WTC11 (cell line): ENCODE results near the gene MT2A.

Experiments used
- JAZF1 ChIP-seq: fragments of 250-450 bp; sonication (Bioruptor Pico); IDR thresholded peaks from 2 replicates; pipeline ENCODE4 v1.9.0; 2021; ENCODE audit warnings: moderate library complexity, mild to moderate bottlenecking, inconsistent platforms
- JUN ChIP-seq: sonication (generic); formaldehyde crosslinking; IDR thresholded peaks from 2 replicates; pipeline ENCODE4 v1.8.0; 2023; ENCODE audit warnings: mild to moderate bottlenecking, missing genetic modification reagents
- NR2C2 ChIP-seq: sonication (generic); formaldehyde crosslinking; IDR thresholded peaks from 2 replicates; pipeline ENCODE4 v1.8.0; 2022; ENCODE audit warnings: mild to moderate bottlenecking, missing genetic modification reagents
- SMAD3 ChIP-seq: sonication (generic); formaldehyde crosslinking; IDR thresholded peaks from 2 replicates; pipeline ENCODE4 v1.8.0; 2022; ENCODE audit warnings: missing genetic modification reagents, mild to moderate bottlenecking, borderline replicate concordance
- TF ChIP-seq, protein P1 (sequence below): sonication (generic); formaldehyde crosslinking; IDR thresholded peaks from 2 replicates; pipeline ENCODE4 v1.8.1; 2022; ENCODE audit warnings: low read depth, mild to moderate bottlenecking, moderate library complexity, missing genetic modification reagents, borderline replicate concordance
- TF ChIP-seq, protein P2 (sequence below): fragments of 200-600 bp; IDR thresholded peaks from 2 replicates; pipeline ENCODE4 v1.8.0; 2022; ENCODE audit warnings: antibody characterized with exemption

DNA sequence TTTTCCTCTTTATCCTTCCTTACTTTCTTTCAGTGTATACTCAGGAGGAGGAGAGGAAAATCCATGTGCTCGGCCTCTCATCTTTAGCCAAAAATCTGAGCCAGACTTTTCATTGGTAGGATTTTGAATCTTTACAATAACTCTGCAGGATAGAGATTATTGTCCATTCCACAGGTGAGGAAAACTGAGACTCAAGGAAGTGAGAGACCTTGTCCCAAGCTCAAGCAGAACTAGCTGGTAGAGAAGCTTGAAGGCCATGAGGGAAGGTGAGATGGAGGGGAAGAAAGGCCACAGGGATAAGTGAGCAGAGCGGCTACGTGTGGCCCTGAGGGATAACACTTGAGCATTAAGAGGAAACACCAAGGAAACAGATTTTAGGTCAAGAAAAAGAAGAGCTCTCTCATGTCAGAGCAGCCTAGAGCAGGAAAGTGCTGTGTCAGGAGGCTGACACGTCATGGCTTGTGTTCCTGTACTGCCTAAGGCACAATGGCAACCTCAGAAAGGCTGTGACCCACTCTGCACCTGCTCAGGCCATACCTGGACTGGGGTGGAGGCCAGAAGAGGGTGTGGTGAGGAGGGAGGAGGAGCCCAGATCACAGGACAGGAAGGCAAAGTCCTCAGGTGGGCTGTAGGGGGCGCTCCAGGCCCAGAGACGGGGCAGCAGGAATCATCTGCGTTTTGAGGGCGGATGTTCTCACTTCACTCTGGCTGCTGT, 31.6 kb upstream of the MT2A start:
- TF ChIP-seq, protein P1, sequence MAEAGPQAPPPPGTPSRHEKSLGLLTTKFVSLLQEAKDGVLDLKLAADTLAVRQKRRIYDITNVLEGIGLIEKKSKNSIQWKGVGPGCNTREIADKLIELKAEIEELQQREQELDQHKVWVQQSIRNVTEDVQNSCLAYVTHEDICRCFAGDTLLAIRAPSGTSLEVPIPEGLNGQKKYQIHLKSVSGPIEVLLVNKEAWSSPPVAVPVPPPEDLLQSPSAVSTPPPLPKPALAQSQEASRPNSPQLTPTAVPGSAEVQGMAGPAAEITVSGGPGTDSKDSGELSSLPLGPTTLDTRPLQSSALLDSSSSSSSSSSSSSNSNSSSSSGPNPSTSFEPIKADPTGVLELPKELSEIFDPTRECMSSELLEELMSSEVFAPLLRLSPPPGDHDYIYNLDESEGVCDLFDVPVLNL (CRISPR knock-in tag), result no peak
- TF ChIP-seq JAZF1, result no peak
- TF ChIP-seq, protein P2, sequence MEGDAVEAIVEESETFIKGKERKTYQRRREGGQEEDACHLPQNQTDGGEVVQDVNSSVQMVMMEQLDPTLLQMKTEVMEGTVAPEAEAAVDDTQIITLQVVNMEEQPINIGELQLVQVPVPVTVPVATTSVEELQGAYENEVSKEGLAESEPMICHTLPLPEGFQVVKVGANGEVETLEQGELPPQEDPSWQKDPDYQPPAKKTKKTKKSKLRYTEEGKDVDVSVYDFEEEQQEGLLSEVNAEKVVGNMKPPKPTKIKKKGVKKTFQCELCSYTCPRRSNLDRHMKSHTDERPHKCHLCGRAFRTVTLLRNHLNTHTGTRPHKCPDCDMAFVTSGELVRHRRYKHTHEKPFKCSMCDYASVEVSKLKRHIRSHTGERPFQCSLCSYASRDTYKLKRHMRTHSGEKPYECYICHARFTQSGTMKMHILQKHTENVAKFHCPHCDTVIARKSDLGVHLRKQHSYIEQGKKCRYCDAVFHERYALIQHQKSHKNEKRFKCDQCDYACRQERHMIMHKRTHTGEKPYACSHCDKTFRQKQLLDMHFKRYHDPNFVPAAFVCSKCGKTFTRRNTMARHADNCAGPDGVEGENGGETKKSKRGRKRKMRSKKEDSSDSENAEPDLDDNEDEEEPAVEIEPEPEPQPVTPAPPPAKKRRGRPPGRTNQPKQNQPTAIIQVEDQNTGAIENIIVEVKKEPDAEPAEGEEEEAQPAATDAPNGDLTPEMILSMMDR, result peak; percentile 84
- TF ChIP-seq SMAD3 (CRISPR knock-in tag), result no peak
- no peak for TF ChIP-seq JUN (CRISPR knock-in tag)
- TF ChIP-seq NR2C2 (CRISPR knock-in tag), result no peak
